GM18951 (cell line): ENCODE results near the gene MAML2.

Source experiments
- POLR2A ChIP-seq: IDR thresholded peaks from 4 replicates; pipeline ENCODE4 v1.6.1; 2011; ENCODE audit warnings: mild to moderate bottlenecking; ENCODE audit not compliant: insufficient read length, insufficient read depth; ENCODE audit errors: extremely low read depth
- in situ Hi-C: fragments of 300-500 bp; cut with MboI; formaldehyde crosslinking; loops from one replicate; pipeline ENCODE4 v1.12.0; 2022; ENCODE audit warnings: low sequenced_read_pairs, mixed read lengths, inconsistent platforms; ENCODE audit not compliant: unreplicated experiment

Gene MAML2

GRCh38 chr11:96019810-96020747 lies 322.9 kb downstream of the MAML2 start:
- in situ Hi-C loops = loop anchor here (25.0 kb wide), 1 partner anchor 367 kb away; the partner anchor contains the start of genes CCDC82 and JRKL
- TF ChIP-seq POLR2A = no peak

GRCh38 chr11:96019281-96019680 lies 323.7 kb downstream of the MAML2 start:
- TF ChIP-seq POLR2A = no peak
- in situ Hi-C loops = loop anchor here (25.0 kb wide), 1 partner anchor 368 kb away; the partner anchor contains the start of genes CCDC82 and JRKL

GRCh38 chr11:96017856-96018255 lies 325.1 kb downstream of the MAML2 start:
- in situ Hi-C loops = loop anchor here (25.0 kb wide), 1 partner anchor 369 kb away; the partner anchor contains the start of genes CCDC82 and JRKL
- no peak for TF ChIP-seq POLR2A

GRCh38 chr11:96016978-96017502 lies 326.0 kb downstream of the MAML2 start:
- in situ Hi-C loops = loop anchor here (25.0 kb wide), 1 partner anchor 370 kb away; the partner anchor contains the start of genes CCDC82 and JRKL
- no peak for TF ChIP-seq POLR2A

GRCh38 chr11:96015906-96016565 lies 327.0 kb downstream of the MAML2 start:
- in situ Hi-C loops = loop anchor here (25.0 kb wide), 1 partner anchor 371 kb away; the partner anchor contains the start of genes CCDC82 and JRKL

GRCh38 chr11:96014217-96014616 lies 328.8 kb downstream of the MAML2 start:
- in situ Hi-C loops = loop anchor here (25.0 kb wide), 1 partner anchor 373 kb away; the partner anchor contains the start of genes CCDC82 and JRKL
- no peak for TF ChIP-seq POLR2A

More at GRCh38 chr11:96015906-96016565, 327.0 kb downstream of the MAML2 start:
- no peak for TF ChIP-seq POLR2A

- in situ Hi-C loops = loop anchor here (25.0 kb wide), 1 partner anchor 374 kb away; the partner anchor contains the start of genes CCDC82 and JRKL
- no peak for TF ChIP-seq POLR2A
Observed at GRCh38 chr11:96013461-96014213, 329.4 kb downstream of the MAML2 start.

GRCh38 chr11:96012086-96012824 lies 330.7 kb downstream of the MAML2 start:
- no peak for TF ChIP-seq POLR2A
- in situ Hi-C loops = loop anchor here (25.0 kb wide), 1 partner anchor 375 kb away; the partner anchor contains the start of genes CCDC82 and JRKL

- no peak for TF ChIP-seq POLR2A
Observed at GRCh38 chr11:96010683-96011082, 332.3 kb downstream of the MAML2 start.

GRCh38 chr11:96008161-96008720 lies 334.8 kb downstream of the MAML2 start:
- TF ChIP-seq POLR2A = no peak
- in situ Hi-C loops = loop anchor here (25.0 kb wide), 1 partner anchor 379 kb away; the partner anchor contains the start of genes CCDC82 and JRKL

More at GRCh38 chr11:96010683-96011082, 332.3 kb downstream of the MAML2 start:
- in situ Hi-C loops = loop anchor here (25.0 kb wide), 1 partner anchor 377 kb away; the partner anchor contains the start of genes CCDC82 and JRKL

GRCh38 chr11:96006037-96006436 lies 337.0 kb downstream of the MAML2 start:
- in situ Hi-C loops = loop anchor here (25.0 kb wide), 1 partner anchor 381 kb away; the partner anchor contains the start of genes CCDC82 and JRKL
- TF ChIP-seq POLR2A = no peak
